ENCODE data around the gene PRPS1.
"Not testable (repeated sequence)": the region's sequence is repeated elsewhere in the genome, so short reads cannot be mapped to it uniquely, and the experiment has no call there.

The PRPS1 gene

GRCh38 chrX:107669885-107670628, 41.7 kb downstream of the PRPS1 start:
- no peak for TF ChIP-seq CTCF (IDR thresholded peaks at IDR 0.05; ENCODE audit: control insufficient read depth, insufficient read depth, low read depth, low read length, missing control alignments)
- H3K4me3 ChIP-seq (ENCODE audit: control insufficient read depth, low read depth, low read length): no peak overlapping the region
- no peak for DNase-seq (ENCODE audit: low read depth)

- DNase-seq (ENCODE audit: low read depth); H3K4me3 ChIP-seq (ENCODE audit: control insufficient read depth, low read depth, low read length): not testable (repeated sequence)
Measured at GRCh38 chrX:107671256-107671655, 42.9 kb downstream of the PRPS1 start.

GRCh38 chrX:107672955-107673378, 44.7 kb downstream of the PRPS1 start:
- no peak overlapping the region for H3K4me3 ChIP-seq (ENCODE audit: control insufficient read depth, low read depth, low read length)
- TF ChIP-seq CTCF (IDR thresholded peaks at IDR 0.05; ENCODE audit: control insufficient read depth, insufficient read depth, low read depth, low read length, missing control alignments): peak; percentile 75
- DNase-seq (ENCODE audit: low read depth): peak; percentile 27

- DNase-seq (ENCODE audit: low read depth): no peak
- no peak for TF ChIP-seq CTCF (IDR thresholded peaks at IDR 0.05; ENCODE audit: control insufficient read depth, insufficient read depth, low read depth, low read length, missing control alignments)
- no peak overlapping the region for H3K4me3 ChIP-seq (ENCODE audit: control insufficient read depth, low read depth, low read length)
Measured at GRCh38 chrX:107673431-107673830, 45.1 kb downstream of the PRPS1 start.

- DNase-seq (ENCODE audit: low read depth): no peak
- no peak for TF ChIP-seq CTCF (IDR thresholded peaks at IDR 0.05; ENCODE audit: control insufficient read depth, insufficient read depth, low read depth, low read length, missing control alignments)
- H3K4me3 ChIP-seq (ENCODE audit: control insufficient read depth, low read depth, low read length): no peak overlapping the region
Measured at GRCh38 chrX:107673933-107674479, 45.7 kb downstream of the PRPS1 start.

- no peak for DNase-seq (ENCODE audit: low read depth)
Measured at GRCh38 chrX:107674480-107675364, 46.4 kb downstream of the PRPS1 start.

More at GRCh38 chrX:107674480-107675364, 46.4 kb downstream of the PRPS1 start:
- TF ChIP-seq CTCF (IDR thresholded peaks at IDR 0.05; ENCODE audit: control insufficient read depth, insufficient read depth, low read depth, low read length, missing control alignments): no peak
- no peak overlapping the region for H3K4me3 ChIP-seq (ENCODE audit: control insufficient read depth, low read depth, low read length)
